ENCODE results near the gene SULT1E1.

The SULT1E1 gene

DNA sequence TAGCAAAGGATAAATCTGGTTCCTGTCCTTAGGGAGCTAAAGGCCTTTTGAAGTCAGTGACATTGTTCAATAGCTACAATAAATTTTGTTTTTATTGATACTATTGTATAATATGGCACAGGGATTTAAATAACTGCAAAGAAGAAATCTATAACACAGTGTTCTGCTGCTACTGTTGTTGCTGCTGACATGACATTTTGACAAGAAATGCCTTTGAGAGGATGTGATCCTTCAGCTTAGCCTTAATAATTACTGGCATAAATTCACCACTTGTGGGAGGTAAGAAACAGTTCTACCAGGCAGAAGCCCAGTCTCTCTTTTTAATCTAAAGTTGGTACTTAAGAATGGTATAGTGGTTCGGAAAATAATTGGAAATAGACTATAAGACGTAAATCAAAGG is 4.1 kb downstream of the SULT1E1 start:
- CTCF ChIA-PET = no interaction called here
- TF ChIP-seq L3MBTL2 (conservative IDR thresholded peaks at IDR 0.05) = no peak
- TF ChIP-seq NFRKB (IDR thresholded peaks at IDR 0.05) = no peak
- no peak for TF ChIP-seq LEF1 (IDR thresholded peaks at IDR 0.05; ENCODE audit: borderline replicate concordance)
- TF ChIP-seq SUZ12 (IDR thresholded peaks at IDR 0.05) = no peak
- TF ChIP-seq ZNF384 (IDR thresholded peaks at IDR 0.05) = no peak
- TF ChIP-seq ELF4 (IDR thresholded peaks at IDR 0.05) = no peak
- no peak for TF ChIP-seq SP1 (IDR thresholded peaks at IDR 0.05)
- no peak for DNase-seq (ENCODE audit: extremely low spot score)
- POLR2A ChIA-PET = no interaction called here

DNA sequence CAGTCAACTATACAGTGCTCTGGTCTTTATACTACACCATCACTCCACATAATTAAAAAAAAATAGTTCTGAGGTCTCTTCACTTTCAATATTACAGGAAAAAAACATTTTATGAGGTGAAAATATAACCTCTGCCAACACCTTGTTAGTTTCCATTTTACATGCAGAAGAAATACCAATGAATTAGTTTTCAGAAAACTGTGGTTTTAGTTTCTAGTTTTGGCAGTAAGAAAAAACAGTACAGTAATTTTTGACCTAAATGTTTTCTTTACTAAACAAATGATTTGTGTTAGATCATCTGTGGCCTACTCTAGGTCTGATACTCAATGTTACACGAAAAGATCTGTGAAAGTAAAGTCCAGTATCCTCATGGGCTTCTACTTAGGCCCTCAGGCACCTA is 10.0 kb downstream of the SULT1E1 start:
- TF ChIP-seq FOXM1 (IDR thresholded peaks at IDR 0.05; ENCODE audit: borderline replicate concordance) (no peak), CTBP1 (IDR thresholded peaks at IDR 0.05; ENCODE audit: borderline replicate concordance) (no peak), HDGF (IDR thresholded peaks at IDR 0.05; ENCODE audit: borderline replicate concordance) (no peak), FOXK2 (IDR thresholded peaks at IDR 0.05) (no peak), SP1 (IDR thresholded peaks at IDR 0.05) (no peak), BHLHE40 (IDR thresholded peaks at IDR 0.05; ENCODE audit: borderline replicate concordance) (no peak), ARNT (IDR thresholded peaks at IDR 0.05) (no peak), ELF4 (IDR thresholded peaks at IDR 0.05) (no peak), ZNF384 (IDR thresholded peaks at IDR 0.05) (no peak), L3MBTL2 (conservative IDR thresholded peaks at IDR 0.05) (no peak), NFRKB (IDR thresholded peaks at IDR 0.05) (no peak), LEF1 (IDR thresholded peaks at IDR 0.05; ENCODE audit: borderline replicate concordance) (no peak), FOXA1 (IDR thresholded peaks at IDR 0.05) (no peak), TARDBP (IDR thresholded peaks at IDR 0.05) (no peak)
- TF ChIP-seq, protein P1, sequence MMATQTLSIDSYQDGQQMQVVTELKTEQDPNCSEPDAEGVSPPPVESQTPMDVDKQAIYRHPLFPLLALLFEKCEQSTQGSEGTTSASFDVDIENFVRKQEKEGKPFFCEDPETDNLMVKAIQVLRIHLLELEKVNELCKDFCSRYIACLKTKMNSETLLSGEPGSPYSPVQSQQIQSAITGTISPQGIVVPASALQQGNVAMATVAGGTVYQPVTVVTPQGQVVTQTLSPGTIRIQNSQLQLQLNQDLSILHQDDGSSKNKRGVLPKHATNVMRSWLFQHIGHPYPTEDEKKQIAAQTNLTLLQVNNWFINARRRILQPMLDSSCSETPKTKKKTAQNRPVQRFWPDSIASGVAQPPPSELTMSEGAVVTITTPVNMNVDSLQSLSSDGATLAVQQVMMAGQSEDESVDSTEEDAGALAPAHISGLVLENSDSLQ (IDR thresholded peaks at IDR 0.05) = no peak
- no peak for DNase-seq (ENCODE audit: extremely low spot score)
- ChIA-PET CTCF (no interaction called here), POLR2A (no interaction called here)

DNA sequence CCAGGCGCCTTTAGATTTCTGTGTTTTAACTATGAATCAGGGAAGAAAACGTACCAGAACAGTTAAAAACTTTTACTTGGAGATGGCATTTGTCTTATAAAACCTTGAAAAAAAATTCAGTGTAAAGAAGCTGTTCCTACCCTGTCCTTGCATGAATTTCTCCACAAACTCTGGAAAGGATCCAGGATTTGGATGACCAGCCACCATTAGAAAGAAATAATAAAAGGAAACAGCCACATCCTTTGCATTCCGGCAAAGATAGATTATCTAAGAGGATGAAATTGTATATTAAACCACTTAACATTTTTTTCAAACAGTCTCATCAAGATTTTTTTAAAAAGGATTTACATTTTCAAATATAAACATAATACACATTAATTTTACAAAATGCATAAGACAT is 10.6 kb downstream of the SULT1E1 start:
- TF ChIP-seq BHLHE40 (IDR thresholded peaks at IDR 0.05; ENCODE audit: borderline replicate concordance) (no peak), HDGF (IDR thresholded peaks at IDR 0.05; ENCODE audit: borderline replicate concordance) (no peak), ZNF384 (IDR thresholded peaks at IDR 0.05) (no peak), NFRKB (IDR thresholded peaks at IDR 0.05) (no peak), TARDBP (IDR thresholded peaks at IDR 0.05) (no peak), FOXK2 (IDR thresholded peaks at IDR 0.05) (no peak), L3MBTL2 (conservative IDR thresholded peaks at IDR 0.05) (no peak), FOXM1 (IDR thresholded peaks at IDR 0.05; ENCODE audit: borderline replicate concordance) (no peak), ARNT (IDR thresholded peaks at IDR 0.05) (no peak), FOXA1 (IDR thresholded peaks at IDR 0.05) (no peak), LEF1 (IDR thresholded peaks at IDR 0.05; ENCODE audit: borderline replicate concordance) (no peak), SP1 (IDR thresholded peaks at IDR 0.05) (no peak)
- TF ChIP-seq, protein P1 (IDR thresholded peaks at IDR 0.05) = no peak
- ChIA-PET POLR2A (no interaction called here), CTCF (no interaction called here)
- DNase-seq (ENCODE audit: extremely low spot score) = no peak

DNA sequence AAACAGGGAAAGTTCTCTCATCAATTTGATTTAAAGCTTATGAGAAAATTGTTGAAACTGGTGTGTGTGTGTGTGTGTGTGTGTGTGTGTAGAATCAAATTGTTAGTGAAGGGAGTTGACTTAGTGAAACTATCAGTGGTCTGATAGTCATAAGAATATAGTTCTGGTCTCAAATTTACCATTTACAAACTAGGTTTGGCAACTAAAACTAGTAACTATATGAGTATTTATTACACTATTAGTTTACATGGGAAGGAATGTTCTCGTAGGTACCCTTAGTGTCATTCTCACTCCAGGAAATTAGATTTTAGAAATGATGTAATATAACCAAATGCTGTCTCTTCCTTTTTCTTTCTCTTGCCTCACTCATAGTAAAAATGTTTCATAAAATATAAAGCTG is 11.9 kb downstream of the SULT1E1 start:
- ChIA-PET POLR2A (no interaction called here), CTCF (no interaction called here)
- DNase-seq (ENCODE audit: extremely low spot score) = no peak
- TF ChIP-seq SP1 (IDR thresholded peaks at IDR 0.05) = no peak
- TF ChIP-seq ZNF384 (IDR thresholded peaks at IDR 0.05) = no peak
- TF ChIP-seq L3MBTL2 (conservative IDR thresholded peaks at IDR 0.05) = no peak
- TF ChIP-seq NFRKB (IDR thresholded peaks at IDR 0.05) = no peak
- no peak for TF ChIP-seq ELF4 (IDR thresholded peaks at IDR 0.05)
- no peak for TF ChIP-seq SUZ12 (IDR thresholded peaks at IDR 0.05)
- TF ChIP-seq, protein P1 (IDR thresholded peaks at IDR 0.05) = no peak
- TF ChIP-seq LEF1 (IDR thresholded peaks at IDR 0.05; ENCODE audit: borderline replicate concordance) = no peak
- TF ChIP-seq FOXK2 (IDR thresholded peaks at IDR 0.05) = no peak
- no peak for TF ChIP-seq FOXA1 (IDR thresholded peaks at IDR 0.05)
- TF ChIP-seq FOXM1 (IDR thresholded peaks at IDR 0.05; ENCODE audit: borderline replicate concordance) = no peak
- no peak for TF ChIP-seq TARDBP (IDR thresholded peaks at IDR 0.05)
- TF ChIP-seq ARNT (IDR thresholded peaks at IDR 0.05) = no peak
- no peak for TF ChIP-seq BHLHE40 (IDR thresholded peaks at IDR 0.05; ENCODE audit: borderline replicate concordance)
- TF ChIP-seq HDGF (IDR thresholded peaks at IDR 0.05; ENCODE audit: borderline replicate concordance) = no peak
- no peak for TF ChIP-seq CTBP1 (IDR thresholded peaks at IDR 0.05; ENCODE audit: borderline replicate concordance)

DNA sequence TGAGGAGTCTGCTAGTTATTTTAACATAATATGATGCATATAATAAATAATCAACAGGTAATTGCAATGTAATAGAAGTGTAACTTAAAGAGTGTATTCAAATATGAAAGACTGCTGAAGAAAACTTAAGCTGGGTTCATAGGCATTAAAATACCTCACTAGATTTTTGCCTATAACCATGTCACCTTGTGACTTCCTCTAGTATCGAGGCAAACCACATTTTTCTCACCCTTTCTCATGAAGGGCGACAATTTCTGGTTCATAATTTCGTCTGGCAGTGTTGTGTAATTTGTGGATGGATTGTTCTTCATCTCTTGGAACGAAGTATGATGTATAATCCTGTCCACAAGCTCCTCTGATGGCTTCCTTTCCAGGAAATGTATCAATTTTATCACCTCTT is 16.0 kb downstream of the SULT1E1 start:
- CTCF ChIA-PET = no interaction called here
- TF ChIP-seq L3MBTL2 (conservative IDR thresholded peaks at IDR 0.05) (no peak), SP1 (IDR thresholded peaks at IDR 0.05) (no peak), ELF4 (IDR thresholded peaks at IDR 0.05) (no peak), FOXK2 (IDR thresholded peaks at IDR 0.05) (no peak), FOXM1 (IDR thresholded peaks at IDR 0.05; ENCODE audit: borderline replicate concordance) (no peak), HDGF (IDR thresholded peaks at IDR 0.05; ENCODE audit: borderline replicate concordance) (no peak), NFRKB (IDR thresholded peaks at IDR 0.05) (no peak), CTBP1 (IDR thresholded peaks at IDR 0.05; ENCODE audit: borderline replicate concordance) (no peak), FOXA1 (IDR thresholded peaks at IDR 0.05) (no peak), LEF1 (IDR thresholded peaks at IDR 0.05; ENCODE audit: borderline replicate concordance) (no peak), ARNT (IDR thresholded peaks at IDR 0.05) (no peak), BHLHE40 (IDR thresholded peaks at IDR 0.05; ENCODE audit: borderline replicate concordance) (no peak), ZNF384 (IDR thresholded peaks at IDR 0.05) (no peak)
- TF ChIP-seq, protein P1 (IDR thresholded peaks at IDR 0.05) = no peak
- no peak for DNase-seq (ENCODE audit: extremely low spot score)
- POLR2A ChIA-PET = no interaction called here

All from HEK293T (cell line).